ENCODE data around the gene AP4B1.
"Not testable (repeated sequence)": the region's sequence is repeated elsewhere in the genome, so short reads cannot be mapped to it uniquely, and the experiment has no call there.

The AP4B1 gene

GRCh38 chr1:113904674-113905434 is at the start of gene AP4B1, which contains the start of gene DCLRE1B:
Gene AP4B1 (minus strand): TSS chr1:113904799. CDS start chr1:113904717, 82 bp downstream.
Gene DCLRE1B (plus strand): TSS chr1:113905326. CDS start chr1:113905587, 261 bp downstream.
- DNase-seq = peak; percentile 98

DNA sequence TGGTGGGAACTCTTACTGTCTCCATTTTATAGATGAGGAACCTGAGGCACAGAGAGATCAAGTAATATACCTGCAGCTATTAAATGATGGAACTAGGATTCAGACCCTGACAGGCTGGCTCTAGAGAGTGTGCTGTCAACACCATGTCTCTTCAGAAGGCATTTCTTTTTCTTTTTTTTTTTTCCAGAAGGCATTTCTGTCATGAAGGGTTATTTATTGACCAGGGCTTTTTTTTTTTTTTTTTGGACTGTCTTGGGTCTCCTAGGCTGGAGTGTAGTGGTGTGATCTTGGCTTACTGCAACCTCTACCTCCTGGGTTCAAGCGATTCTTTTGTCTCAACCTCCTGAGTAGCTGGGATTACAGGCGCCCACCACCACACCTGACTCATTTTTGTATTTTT is 47.1 kb upstream of the AP4B1 start:
- DNase-seq = no peak

DNA sequence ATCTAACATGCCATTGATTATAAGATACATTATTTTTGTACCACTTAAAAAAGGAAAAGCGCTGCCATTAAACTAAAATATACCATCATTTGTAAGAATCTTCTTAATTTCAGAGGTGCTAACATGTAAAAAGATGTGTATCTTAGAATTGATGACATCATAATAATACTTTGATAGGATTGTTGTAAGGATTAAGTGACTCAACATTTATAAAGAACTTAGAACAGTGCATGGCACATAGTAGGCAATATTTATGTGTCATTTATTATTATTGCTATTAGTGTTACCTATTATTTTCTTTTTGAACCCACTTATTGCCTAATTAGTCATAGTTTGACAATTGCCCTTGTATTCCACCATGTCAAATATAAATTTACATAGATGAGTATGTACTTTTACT is 46.3 kb upstream of the AP4B1 start:
- DNase-seq = no peak

GRCh38 chr1:113949007-113949406 is 44.4 kb upstream of the AP4B1 start:
- DNase-seq = no peak

GRCh38 chr1:113948151-113948550 is 43.6 kb upstream of the AP4B1 start:
- not testable (repeated sequence) for DNase-seq

DNA sequence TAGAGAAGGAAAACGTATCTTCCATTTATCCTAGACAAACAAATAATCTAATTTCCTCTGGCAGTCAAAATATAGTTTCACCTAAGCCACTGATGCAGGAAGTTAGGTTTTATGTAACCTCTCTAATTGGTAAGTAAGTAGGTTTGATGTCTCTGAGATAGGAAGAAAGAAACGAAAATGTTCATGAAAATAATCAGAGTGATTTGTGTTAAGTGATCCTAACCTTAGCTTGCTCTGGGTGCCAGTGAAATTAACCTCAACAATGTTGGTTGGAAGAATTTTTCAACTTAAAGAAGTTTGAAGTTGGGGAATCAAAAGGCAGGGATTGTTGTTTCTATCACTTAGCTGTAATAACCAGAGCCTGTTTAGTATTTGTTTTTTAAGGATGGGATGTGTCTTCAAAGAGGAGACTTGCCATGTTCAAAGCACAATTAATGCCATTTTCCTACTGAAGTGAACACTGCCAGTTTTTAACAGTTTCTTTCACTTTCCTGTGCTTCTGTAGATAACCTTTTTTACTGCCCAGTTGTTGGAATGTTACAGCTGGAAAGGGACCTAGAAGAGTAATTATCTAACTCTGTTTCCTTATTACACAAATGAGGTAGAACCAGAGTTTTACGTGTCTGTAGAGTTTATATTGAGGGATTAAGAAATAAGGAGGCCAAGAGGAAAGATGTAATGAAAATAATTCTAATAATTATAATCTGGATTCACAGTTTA is 42.9 kb upstream of the AP4B1 start:
- DNase-seq = no peak

DNA sequence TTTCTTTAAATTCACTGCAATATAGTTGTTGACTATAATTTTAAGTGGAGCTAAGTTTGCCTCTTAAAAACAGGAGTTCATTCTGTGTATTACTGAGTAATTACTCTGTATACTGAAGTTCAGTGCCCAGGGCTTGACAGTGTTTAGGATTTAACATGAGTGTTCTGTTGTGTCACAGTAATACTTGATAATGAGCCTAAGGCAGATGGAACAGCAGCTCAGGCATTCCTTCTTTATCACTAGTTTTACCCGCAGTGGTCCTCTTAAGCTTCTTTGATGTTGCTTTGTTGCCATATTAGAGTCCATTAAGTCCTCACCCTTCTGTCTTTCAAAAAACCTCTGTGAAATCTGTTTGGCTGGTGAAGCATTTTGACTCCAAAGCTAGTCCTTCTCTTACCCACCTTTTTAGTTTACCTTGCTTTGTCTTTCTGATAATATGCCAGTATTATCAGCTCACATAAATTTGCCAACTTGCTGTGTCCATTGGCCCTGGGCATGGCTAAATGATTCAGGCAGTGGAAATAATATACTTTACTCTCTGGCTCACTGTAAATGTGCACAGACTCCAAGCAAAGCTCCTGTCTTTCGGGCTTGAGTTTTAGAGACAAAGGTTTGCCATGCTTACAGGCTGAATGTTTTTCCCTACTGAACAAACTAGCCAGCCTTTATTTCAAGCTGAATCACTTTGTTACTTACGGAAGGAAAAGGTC is 42.2 kb upstream of the AP4B1 start:
- DNase-seq = no peak

DNA sequence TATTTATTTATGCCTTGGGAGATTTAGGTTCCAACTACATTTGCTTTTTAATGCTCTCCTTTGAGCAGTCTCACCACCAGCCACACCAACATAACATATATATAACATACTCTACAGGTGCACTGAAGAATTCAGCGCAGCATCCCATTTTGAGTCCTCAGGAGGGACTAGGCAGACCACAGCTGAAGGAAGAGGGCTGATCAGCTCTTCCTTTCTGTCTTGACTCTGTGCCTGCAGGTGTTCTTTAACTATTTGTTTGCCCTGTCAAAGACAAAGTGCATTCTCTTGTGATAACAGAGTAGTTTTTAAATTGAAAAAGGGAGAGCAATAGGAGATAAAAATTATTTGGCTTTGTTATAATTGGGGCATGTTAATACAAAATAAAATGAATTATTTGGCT is 41.5 kb upstream of the AP4B1 start:
- DNase-seq = no peak

DNA sequence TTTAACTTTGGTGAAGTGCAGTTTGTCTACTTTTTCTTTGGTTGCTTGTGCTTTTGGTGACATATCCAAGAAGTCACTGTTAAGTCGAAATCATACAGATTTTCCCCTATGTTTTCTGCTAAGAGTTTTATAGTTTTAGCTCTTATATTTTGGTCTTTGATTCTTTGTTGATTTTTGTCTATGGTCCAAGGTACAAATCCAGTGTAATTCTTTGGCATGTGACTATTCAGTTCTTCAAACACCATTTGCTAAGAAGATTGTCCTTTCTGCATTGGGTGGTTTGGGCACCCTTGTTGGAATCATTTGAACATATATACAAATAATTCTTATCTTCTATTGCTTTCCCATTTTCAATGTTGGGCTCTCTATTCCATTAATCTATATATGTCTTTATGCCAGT is 40.7 kb upstream of the AP4B1 start:
- DNase-seq = no peak

- DNase-seq = no peak
Observed at GRCh38 chr1:113943028-113943811, 38.6 kb upstream of the AP4B1 start.

- DNase-seq = no peak
Observed at GRCh38 chr1:113942527-113942926, 37.9 kb upstream of the AP4B1 start.

DNA sequence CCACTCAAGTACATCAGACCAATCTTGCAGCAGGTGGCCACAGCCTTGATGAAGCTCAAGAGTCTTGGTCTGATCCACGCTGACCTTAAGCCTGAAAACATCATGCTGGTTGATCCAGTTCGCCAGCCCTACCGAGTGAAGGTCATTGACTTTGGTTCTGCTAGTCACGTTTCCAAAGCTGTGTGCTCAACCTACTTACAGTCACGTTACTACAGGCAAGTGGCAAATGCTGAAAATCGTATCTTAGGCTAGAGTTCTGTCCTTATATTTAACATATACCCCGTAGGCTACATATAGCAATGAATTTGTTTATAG is 36.6 kb upstream of the AP4B1 start:
- DNase-seq = no peak

- DNase-seq = no peak
Observed at GRCh38 chr1:113940365-113941244, 36.0 kb upstream of the AP4B1 start.

- DNase-seq = no peak
Observed at GRCh38 chr1:113938192-113938591, 33.6 kb upstream of the AP4B1 start.

DNA sequence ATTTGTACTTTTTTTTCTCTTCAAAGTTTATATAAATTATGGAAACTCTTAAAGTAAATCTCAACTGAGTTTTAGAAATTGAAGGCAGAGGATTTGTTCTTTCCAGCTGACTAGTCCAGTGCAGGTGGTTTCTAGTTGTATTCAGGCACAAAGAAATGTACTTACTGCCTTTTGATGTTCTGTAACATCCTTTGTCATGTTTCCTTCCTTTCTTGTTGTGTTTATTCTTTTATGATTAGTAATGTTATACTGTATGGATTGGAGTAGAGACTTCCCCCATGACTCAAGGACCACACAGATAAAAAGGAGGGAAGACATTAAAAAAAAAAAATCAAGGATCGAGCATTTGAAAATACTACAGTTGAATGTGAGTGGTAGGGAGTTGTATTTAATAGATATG is 32.5 kb upstream of the AP4B1 start:
- no peak for DNase-seq

DNA sequence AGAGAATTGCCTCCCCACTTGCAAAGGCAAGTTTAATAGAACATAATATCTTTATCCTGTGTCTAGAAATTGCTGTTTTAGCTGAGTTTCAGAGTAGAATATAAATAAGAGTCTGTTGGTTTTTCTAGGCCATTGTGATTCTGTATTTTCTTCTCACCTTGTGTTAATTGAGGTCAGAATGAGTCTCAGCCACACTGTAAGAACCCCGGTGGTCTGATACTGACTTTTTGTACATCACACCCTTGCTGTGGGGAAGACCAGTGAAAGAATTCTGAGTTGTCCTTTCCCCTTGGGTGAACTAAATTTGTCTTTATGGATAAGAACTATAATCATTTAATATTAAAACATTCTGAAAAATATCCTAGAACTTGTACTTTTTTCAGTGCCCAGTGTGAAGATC is 31.4 kb upstream of the AP4B1 start:
- DNase-seq = no peak

GRCh38 chr1:113935176-113935575 is 30.6 kb upstream of the AP4B1 start:
- DNase-seq = no peak

- no peak for DNase-seq
Observed at GRCh38 chr1:113934511-113935055, 30.0 kb upstream of the AP4B1 start.

- no peak for DNase-seq
Observed at GRCh38 chr1:113934006-113934405, 29.4 kb upstream of the AP4B1 start.

DNA sequence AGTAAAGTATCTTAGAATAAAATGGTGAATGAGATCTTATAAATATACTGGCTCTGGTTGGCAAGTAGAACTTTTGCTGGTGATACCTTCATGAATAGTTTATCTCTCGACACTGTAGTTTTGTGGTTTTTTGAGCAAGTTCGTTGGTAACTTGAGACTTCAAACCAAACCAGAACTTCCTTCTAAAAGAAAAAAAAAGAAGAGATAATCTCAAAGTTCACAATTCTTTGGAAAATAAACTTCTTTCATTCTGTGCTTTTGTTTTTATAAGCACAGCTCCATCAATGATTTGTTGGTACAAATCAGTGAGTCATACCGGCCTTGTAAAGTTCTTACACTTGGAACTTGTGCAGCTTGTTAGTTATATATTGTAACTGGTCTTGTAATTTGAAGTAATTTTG is 26.9 kb upstream of the AP4B1 start:
- no peak for DNase-seq

DNA sequence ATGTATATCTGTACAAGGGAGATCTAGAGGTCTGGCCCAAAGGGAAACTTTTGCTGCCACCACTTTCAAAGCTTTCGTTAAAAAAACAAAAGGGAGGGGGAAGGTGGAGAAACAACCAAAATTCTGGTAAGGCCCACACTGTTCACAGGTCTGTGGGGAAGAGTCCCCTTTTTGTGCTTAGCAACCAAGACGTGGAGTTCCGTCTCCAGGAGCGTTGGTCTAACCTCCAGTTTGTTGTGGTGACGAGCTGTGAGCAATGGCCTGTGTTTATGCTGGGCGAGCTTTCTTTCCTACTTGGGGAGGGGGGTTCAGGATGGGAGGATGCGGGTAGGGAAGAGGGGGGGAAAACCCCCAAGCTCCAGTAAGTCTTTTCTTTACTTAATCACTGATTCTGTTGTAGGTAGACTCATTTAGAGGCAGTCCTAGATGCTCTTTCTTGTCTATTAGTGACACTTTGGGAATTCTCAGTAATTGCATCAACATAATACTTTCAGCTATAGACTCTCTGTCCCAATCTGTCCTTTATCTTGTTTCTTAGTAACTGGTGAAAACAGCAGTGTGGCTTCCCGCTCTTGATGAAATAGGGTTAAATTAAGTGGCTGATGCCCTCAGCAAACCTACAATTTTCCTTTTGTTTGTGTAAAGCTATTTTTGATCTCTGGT is 26.0 kb upstream of the AP4B1 start:
- DNase-seq = peak; percentile 49

All from right forelimb (tissue), 1 donor.